ENCODE measurements around the gene STAM.

Gene STAM

GRCh38 chr10:17758200-17758599, 114.2 kb downstream of the STAM start:
- H3K4me3 ChIP-seq (ENCODE audit: low read depth, low read length): no peak overlapping the region
- no peak for DNase-seq (ENCODE audit: low read depth)
- no peak for TF ChIP-seq CTCF (IDR thresholded peaks at IDR 0.05; ENCODE audit: control insufficient read depth, extremely low read depth, insufficient read depth)

GRCh38 chr10:17758896-17759295, 114.9 kb downstream of the STAM start:
- no peak overlapping the region for H3K4me3 ChIP-seq (ENCODE audit: low read depth, low read length)
- DNase-seq (ENCODE audit: low read depth): no peak
- TF ChIP-seq CTCF (IDR thresholded peaks at IDR 0.05; ENCODE audit: control insufficient read depth, extremely low read depth, insufficient read depth): no peak

DNA sequence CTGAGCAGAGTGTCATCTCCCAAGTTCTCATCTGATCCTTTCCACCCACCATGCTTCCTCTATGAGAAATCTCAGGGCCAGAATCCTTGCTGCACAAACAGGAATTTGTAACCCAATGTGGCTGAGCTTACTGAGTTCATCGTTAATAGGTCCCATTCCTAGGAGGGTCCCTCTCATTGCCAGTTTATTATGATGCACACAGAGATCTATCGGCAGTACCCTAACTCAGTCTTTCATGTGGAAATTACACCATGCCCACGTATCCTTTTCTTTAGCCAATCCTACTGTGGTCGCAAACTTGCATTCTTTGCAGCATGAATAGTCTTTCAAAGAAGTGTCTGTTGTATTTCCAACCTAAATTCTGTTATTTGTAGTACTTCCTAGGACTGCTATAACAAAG, 120.2 kb downstream of the STAM start:
- TF ChIP-seq CTCF (IDR thresholded peaks at IDR 0.05; ENCODE audit: control insufficient read depth, extremely low read depth, insufficient read depth): no peak
- H3K4me3 ChIP-seq (ENCODE audit: low read depth, low read length): no peak overlapping the region
- DNase-seq (ENCODE audit: low read depth): no peak

DNA sequence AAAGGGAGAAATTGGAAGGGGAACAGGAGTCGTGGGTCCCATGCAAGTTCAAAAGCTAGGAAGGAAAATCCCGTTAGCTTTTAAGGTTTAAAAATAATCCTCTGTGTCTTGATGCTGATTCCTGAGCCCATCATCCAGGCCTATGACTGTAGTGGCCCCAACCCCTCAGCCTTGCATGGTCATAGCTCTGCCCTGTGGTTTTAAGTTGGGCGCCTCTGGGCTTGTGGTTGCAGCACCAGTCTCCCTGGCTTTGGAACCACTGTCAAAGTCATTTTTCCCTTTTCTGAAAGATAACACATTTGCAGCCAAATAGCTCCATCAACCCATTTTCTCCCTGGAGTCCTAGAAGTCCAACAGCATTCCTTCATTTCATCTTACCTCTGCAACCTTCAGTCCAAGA, 121.7 kb downstream of the STAM start:
- H3K4me3 ChIP-seq (ENCODE audit: low read depth, low read length): no peak overlapping the region
- no peak for DNase-seq (ENCODE audit: low read depth)
- no peak for TF ChIP-seq CTCF (IDR thresholded peaks at IDR 0.05; ENCODE audit: control insufficient read depth, extremely low read depth, insufficient read depth)
